ENCODE results near the gene OXNAD1. TPM values are rescaled to one million over a fixed set of nuclear protein-coding genes. Genes with fewer than 3 reads are reported as not detected.

OXNAD1 gene
- total and polyA plus RNA-seq, 2 experiments from 2014 or later: 9.8 to 10.8 TPM

DNA sequence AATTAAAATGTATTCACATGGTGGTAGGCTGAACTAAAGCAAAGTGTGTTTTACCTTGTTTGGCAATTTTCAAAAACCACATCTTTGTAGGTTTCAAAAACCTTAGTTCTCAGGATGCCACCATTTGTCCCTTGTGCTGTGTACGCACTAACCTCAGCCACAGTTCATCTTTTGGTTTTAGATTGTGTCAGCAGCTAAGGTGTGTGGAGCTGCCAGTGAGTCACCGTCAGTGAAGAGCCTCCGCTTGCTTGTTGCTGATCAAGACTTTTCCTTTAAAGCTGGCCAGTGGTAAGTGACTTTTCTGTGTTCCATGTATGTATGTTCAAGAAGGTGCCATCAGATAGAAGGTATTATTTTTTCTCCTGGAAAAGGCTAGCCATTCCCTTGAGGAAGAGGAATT, 21.1 kb downstream of the OXNAD1 start:
- no peak overlapping the region for H3K9ac ChIP-seq
- H3K9me3 ChIP-seq (ENCODE audit: low read depth): no peaks in the 10 kb centered on the region
- no peak for DNase-seq
- no peak overlapping the region for H3K4me2 ChIP-seq (ENCODE audit: unreplicated experiment)
- H2AFZ ChIP-seq: no peak overlapping the region
- H3K79me2 ChIP-seq (ENCODE audit: insufficient read depth): no peaks in the 10 kb centered on the region
- H4K20me1 ChIP-seq (ENCODE audit: insufficient read depth): no peaks in the 10 kb centered on the region
- no peak overlapping the region for H3K27ac ChIP-seq
- H3K4me1 ChIP-seq (ENCODE audit: insufficient read depth): peaks cover 18% of the 10 kb centered on the region
- H3K27me3 ChIP-seq (replicated peaks; ENCODE audit: insufficient read depth): no peaks in the 10 kb centered on the region
- no peaks in the 10 kb centered on the region for H3K9me2 ChIP-seq (ENCODE audit: insufficient read depth)
- no peak overlapping the region for H3K4me3 ChIP-seq
- in situ Hi-C loops (cut with MboI): loop anchor here (25.0 kb wide), 2 partner anchors 751 to 926 kb away; no protein-coding TSS in a partner anchor
- H3F3A ChIP-seq (ENCODE audit: insufficient read depth): peaks cover 13% of the 10 kb centered on the region; the same call in 1 of the 2 replicates
- WGBS, 2 experiments (ENCODE audit: low coverage in 1 of 2, low lambda C conversion rate in 2 of 2, missing lambda C conversion rate in 2 of 2): 100% methylated on average over 3 of the region's 3 CpGs
- TF ChIP-seq EZH2phosphoT487 (IDR thresholded peaks at IDR 0.05; ENCODE audit: insufficient read depth, low read depth): no peak
- no peak for TF ChIP-seq EZH2 (IDR thresholded peaks at IDR 0.05; ENCODE audit: insufficient read depth, poor library complexity, severe bottlenecking)
- H3K36me3 ChIP-seq (ENCODE audit: low read depth): no peaks in the 10 kb centered on the region

DNA sequence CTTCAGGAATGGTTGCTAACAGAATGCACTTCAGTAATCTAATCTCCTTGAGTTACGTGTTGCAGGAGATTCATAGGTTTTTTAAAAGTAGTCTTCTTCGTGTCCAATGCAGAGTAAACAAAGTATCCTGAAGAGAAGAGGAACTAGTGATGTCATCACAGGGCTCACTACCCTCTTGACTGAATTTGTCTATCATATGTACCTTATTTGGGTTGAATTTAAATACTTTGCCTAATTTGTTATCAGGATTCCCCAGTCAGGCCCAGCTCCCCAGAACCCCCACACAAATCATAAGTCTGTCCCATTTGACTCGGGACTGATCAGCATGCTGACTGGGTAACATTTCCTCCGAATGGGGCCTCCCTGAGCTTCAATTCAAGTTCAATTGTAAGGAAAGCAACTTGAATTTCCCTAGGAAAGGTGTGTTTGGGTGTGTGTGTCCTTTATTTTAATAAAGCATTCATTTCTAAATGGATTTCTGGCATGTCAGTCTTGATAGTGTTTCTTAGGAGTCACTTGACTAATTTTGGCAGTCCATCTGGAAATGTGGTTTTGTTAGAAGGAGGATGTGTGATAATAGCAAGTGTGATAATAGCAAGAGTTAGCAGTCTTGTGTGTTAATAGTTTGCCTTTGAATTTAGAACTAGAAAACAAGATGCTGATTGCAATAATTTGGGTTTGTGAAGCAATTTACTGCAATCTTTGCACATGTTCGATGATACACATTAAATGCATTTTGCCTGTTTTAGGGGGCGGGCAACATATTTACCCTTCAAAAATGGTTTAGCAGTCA, 21.9 kb downstream of the OXNAD1 start:
- Histone ChIP-seq H3K36me3 (ENCODE audit: low read depth) (no peaks in the 10 kb centered on the region), H3K79me2 (ENCODE audit: insufficient read depth) (no peaks in the 10 kb centered on the region), H3K4me1 (ENCODE audit: insufficient read depth) (peaks cover 19% of the 10 kb centered on the region), H4K20me1 (ENCODE audit: insufficient read depth) (no peaks in the 10 kb centered on the region), H3K9ac (no peak overlapping the region), H2AFZ (no peak overlapping the region), H3K27ac (no peak overlapping the region), H3K4me2 (ENCODE audit: unreplicated experiment) (no peak overlapping the region), H3F3A (ENCODE audit: insufficient read depth) (peaks cover 17% of the 10 kb centered on the region; the same call in 1 of the 2 replicates), H3K4me3 (no peak overlapping the region), H3K9me2 (ENCODE audit: insufficient read depth) (no peaks in the 10 kb centered on the region), H3K27me3 (replicated peaks; ENCODE audit: insufficient read depth) (no peaks in the 10 kb centered on the region), H3K9me3 (ENCODE audit: low read depth) (no peaks in the 10 kb centered on the region)
- 91 to 94% methylated on average over 6 of the region's 6 CpGs for WGBS, 2 experiments (ENCODE audit: low coverage in 1 of 2, low lambda C conversion rate in 2 of 2, missing lambda C conversion rate in 2 of 2)
- no peak for DNase-seq
- in situ Hi-C loops (cut with MboI): loop anchor here (25.0 kb wide), 2 partner anchors 750 to 925 kb away; no protein-coding TSS in a partner anchor
- TF ChIP-seq EZH2 (IDR thresholded peaks at IDR 0.05; ENCODE audit: insufficient read depth, poor library complexity, severe bottlenecking) (no peak), EZH2phosphoT487 (IDR thresholded peaks at IDR 0.05; ENCODE audit: insufficient read depth, low read depth) (no peak)

- Histone ChIP-seq H3K4me2 (ENCODE audit: unreplicated experiment) (no peak overlapping the region), H3K9me2 (ENCODE audit: insufficient read depth) (no peaks in the 10 kb centered on the region), H3K4me1 (ENCODE audit: insufficient read depth) (peaks cover 19% of the 10 kb centered on the region), H3K79me2 (ENCODE audit: insufficient read depth) (0 out of 2 replicates have a peak, but pooled peaks cover 12% of the 10 kb centered on the region), H3K27me3 (replicated peaks; ENCODE audit: insufficient read depth) (no peaks in the 10 kb centered on the region), H3K27ac (no peak overlapping the region), H3F3A (ENCODE audit: insufficient read depth) (peaks cover 17% of the 10 kb centered on the region; the same call in 1 of the 2 replicates), H3K36me3 (ENCODE audit: low read depth) (no peaks in the 10 kb centered on the region), H3K4me3 (no peak overlapping the region), H3K9ac (no peak overlapping the region), H3K9me3 (ENCODE audit: low read depth) (no peaks in the 10 kb centered on the region), H2AFZ (no peak overlapping the region), H4K20me1 (ENCODE audit: insufficient read depth) (no peaks in the 10 kb centered on the region)
- no peak for DNase-seq
- TF ChIP-seq EZH2phosphoT487 (IDR thresholded peaks at IDR 0.05; ENCODE audit: insufficient read depth, low read depth) (no peak), EZH2 (IDR thresholded peaks at IDR 0.05; ENCODE audit: insufficient read depth, poor library complexity, severe bottlenecking) (no peak)
- WGBS, 2 experiments (ENCODE audit: low coverage in 1 of 2, low lambda C conversion rate in 2 of 2, missing lambda C conversion rate in 2 of 2): 100% methylated on average over 1 of the region's 1 CpG
- in situ Hi-C loops (cut with MboI): loop anchor here (25.0 kb wide), 2 partner anchors 749 to 924 kb away; no protein-coding TSS in a partner anchor
These were observed 23.7 kb downstream of the OXNAD1 start for GRCh38 chr3:16288664-16289063.

- no peak overlapping the region for H3K4me3 ChIP-seq
- H3K4me2 ChIP-seq (ENCODE audit: unreplicated experiment): no peak overlapping the region
- H3K9me2 ChIP-seq (ENCODE audit: insufficient read depth): no peaks in the 10 kb centered on the region
- no peak overlapping the region for H3K27ac ChIP-seq
- no peaks in the 10 kb centered on the region for H4K20me1 ChIP-seq (ENCODE audit: insufficient read depth)
- H3F3A ChIP-seq (ENCODE audit: insufficient read depth): peaks cover 17% of the 10 kb centered on the region; the same call in 1 of the 2 replicates
- DNase-seq: peak; percentile 67
- no peaks in the 10 kb centered on the region for H3K36me3 ChIP-seq (ENCODE audit: low read depth)
- no peaks in the 10 kb centered on the region for H3K9me3 ChIP-seq (ENCODE audit: low read depth)
- H3K9ac ChIP-seq: 0 out of 2 replicates have a peak overlapping the region, but pooled peaks have one; percentile 11
- H3K27me3 ChIP-seq (replicated peaks; ENCODE audit: insufficient read depth): no peaks in the 10 kb centered on the region
- in situ Hi-C loops (cut with MboI): loop anchor here (25.0 kb wide), 2 partner anchors 748 to 923 kb away; no protein-coding TSS in a partner anchor
- TF ChIP-seq EZH2 (IDR thresholded peaks at IDR 0.05; ENCODE audit: insufficient read depth, poor library complexity, severe bottlenecking) (no peak), EZH2phosphoT487 (IDR thresholded peaks at IDR 0.05; ENCODE audit: insufficient read depth, low read depth) (no peak)
- 0 out of 2 replicates have a peak, but pooled peaks cover 12% of the 10 kb centered on the region for H3K79me2 ChIP-seq (ENCODE audit: insufficient read depth)
- H3K4me1 ChIP-seq (ENCODE audit: insufficient read depth): peaks cover 19% of the 10 kb centered on the region
- H2AFZ ChIP-seq: no peak overlapping the region
- WGBS, 2 experiments (ENCODE audit: low coverage in 1 of 2, low lambda C conversion rate in 2 of 2, missing lambda C conversion rate in 2 of 2): 87 to 88% methylated on average over 2 of the region's 2 CpGs
These were observed 24.3 kb downstream of the OXNAD1 start for GRCh38 chr3:16289144-16289889.

Measured in GM23248 (cell line).